ENCODE measurements around the gene TGFBR1.

The TGFBR1 gene

GRCh38 chr9:99173570-99174504 is 68.9 kb downstream of the TGFBR1 start:
- TF ChIP-seq, protein P1, sequence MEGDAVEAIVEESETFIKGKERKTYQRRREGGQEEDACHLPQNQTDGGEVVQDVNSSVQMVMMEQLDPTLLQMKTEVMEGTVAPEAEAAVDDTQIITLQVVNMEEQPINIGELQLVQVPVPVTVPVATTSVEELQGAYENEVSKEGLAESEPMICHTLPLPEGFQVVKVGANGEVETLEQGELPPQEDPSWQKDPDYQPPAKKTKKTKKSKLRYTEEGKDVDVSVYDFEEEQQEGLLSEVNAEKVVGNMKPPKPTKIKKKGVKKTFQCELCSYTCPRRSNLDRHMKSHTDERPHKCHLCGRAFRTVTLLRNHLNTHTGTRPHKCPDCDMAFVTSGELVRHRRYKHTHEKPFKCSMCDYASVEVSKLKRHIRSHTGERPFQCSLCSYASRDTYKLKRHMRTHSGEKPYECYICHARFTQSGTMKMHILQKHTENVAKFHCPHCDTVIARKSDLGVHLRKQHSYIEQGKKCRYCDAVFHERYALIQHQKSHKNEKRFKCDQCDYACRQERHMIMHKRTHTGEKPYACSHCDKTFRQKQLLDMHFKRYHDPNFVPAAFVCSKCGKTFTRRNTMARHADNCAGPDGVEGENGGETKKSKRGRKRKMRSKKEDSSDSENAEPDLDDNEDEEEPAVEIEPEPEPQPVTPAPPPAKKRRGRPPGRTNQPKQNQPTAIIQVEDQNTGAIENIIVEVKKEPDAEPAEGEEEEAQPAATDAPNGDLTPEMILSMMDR (conservative IDR thresholded peaks at IDR 0.05; ENCODE audit: low read depth, low read length) = no peak
- DNase-seq (ENCODE audit: low read depth) = no peak
- no peak overlapping the region for H3K4me3 ChIP-seq (ENCODE audit: low read length)

DNA sequence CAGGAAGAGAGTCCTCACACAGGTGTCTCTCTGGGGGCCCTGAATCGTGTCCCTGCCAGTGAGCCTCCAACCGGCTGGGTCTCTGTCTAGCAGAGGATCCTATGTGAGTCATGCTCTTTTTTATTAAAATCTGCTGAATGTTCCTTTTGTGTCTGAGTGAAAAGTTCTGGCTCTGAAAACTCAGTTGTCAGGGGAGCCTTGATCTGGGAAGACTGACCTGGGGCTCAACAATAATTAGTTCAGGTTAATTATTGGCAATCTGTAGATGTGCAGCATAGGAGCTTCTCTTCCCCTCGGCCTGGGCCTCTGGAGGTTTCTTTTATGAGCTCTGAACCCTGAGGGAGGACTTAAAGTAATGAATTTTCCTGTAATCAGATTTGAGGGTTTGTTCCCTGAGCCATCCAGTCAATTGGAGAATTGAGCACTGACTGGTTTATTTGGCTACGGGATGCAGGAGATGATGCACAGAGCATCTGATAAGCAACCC is 71.7 kb downstream of the TGFBR1 start:
- H3K4me3 ChIP-seq (ENCODE audit: low read length) = no peak overlapping the region
- TF ChIP-seq, protein P1 (conservative IDR thresholded peaks at IDR 0.05; ENCODE audit: low read depth, low read length) = no peak
- no peak for DNase-seq (ENCODE audit: low read depth)

DNA sequence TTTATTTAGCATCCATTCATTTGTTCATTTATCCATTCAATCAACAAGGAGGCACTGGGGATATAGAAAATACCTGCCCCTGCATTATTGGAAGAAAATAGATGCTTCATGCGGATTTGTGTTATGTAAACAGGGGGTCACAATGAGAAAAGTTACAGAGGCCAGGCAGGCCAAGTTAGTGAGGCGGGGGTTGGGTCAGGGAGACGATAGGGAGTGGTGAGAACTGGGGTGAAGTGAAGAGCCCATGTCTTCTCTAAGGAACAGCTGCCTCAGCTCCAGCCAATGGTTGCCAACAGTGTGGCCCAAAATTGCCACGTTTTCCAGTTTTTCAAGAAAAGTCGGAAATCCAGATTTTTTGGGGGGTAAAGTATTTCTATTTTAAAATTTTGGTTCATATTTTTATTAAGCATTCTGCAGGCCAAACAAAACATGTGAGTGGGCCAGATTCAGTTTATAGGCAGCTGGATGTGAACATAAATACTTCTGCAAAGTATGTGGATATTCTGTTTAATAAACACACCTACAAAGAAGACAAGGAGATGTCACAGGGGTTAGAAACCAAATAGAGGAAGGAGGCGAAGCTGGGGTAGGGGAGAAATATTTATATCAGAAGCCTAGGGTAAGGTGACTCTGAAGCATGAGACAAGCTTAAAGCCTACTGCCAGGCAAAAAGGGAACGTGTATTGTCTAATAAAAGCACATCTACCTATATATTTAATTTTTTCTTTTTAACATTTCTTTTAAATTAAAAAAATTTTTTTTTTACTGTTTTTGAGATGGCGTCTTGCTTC is 72.9 kb downstream of the TGFBR1 start:
- TF ChIP-seq, protein P1 (conservative IDR thresholded peaks at IDR 0.05; ENCODE audit: low read depth, low read length) = no peak
- H3K4me3 ChIP-seq (ENCODE audit: low read length) = no peak overlapping the region
- no peak for DNase-seq (ENCODE audit: low read depth)

GRCh38 chr9:99178912-99179872 is 74.3 kb downstream of the TGFBR1 start:
- H3K4me3 ChIP-seq (ENCODE audit: low read length) = no peak overlapping the region
- TF ChIP-seq, protein P1 (conservative IDR thresholded peaks at IDR 0.05; ENCODE audit: low read depth, low read length) = no peak
- DNase-seq (ENCODE audit: low read depth) = no peak

DNA sequence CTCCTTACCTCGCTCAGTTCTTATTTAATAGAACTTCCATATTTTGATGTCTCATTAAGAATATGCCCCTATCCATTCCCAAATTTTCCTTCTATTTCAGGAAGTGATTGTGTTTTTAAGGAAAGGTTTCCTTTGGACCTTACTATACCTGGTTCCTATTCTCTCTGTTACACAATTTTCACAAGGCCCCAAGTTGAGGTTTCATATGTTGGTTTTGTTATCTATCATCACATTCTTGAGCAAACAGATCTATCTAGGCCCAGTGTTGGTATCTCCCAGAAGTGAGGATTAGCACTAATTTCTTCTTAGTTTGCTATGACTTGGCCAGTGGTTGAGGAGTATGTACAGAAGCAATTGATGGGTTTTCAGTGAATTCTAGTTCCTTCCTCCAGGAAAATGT is 75.3 kb downstream of the TGFBR1 start:
- TF ChIP-seq, protein P1 (conservative IDR thresholded peaks at IDR 0.05; ENCODE audit: low read depth, low read length) = no peak
- no peak overlapping the region for H3K4me3 ChIP-seq (ENCODE audit: low read length)
- no peak for DNase-seq (ENCODE audit: low read depth)

DNA sequence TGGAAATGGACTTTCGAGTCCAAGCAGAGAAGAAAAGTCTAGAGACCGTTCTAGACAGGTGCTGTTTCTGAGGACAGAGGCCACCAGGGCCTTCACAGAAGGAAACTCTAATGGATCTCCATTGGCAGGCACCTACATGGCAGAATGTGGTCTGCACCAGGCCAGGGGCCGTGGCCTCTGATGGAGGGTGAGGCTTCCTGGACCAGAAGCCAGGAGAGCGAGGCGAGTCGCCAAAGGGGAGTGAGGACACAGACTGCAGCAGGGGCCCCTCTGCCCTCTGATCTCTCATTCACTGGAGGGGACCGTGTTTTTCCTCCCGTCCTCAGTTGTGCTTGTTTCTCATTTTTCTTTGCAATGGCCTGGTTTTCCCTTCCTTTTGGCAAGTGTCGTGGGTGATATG is 75.7 kb downstream of the TGFBR1 start:
- no peak overlapping the region for H3K4me3 ChIP-seq (ENCODE audit: low read length)
- TF ChIP-seq, protein P1 (conservative IDR thresholded peaks at IDR 0.05; ENCODE audit: low read depth, low read length) = no peak
- no peak for DNase-seq (ENCODE audit: low read depth)
